Ovary (tissue), 3 donors: ENCODE results near the gene RSPH6A.

Source experiments
- CTCF ChIP-seq, 3 donors: fragments of 450-650 bp in 2 of 3; fragments of 200-600 bp in 1 of 3; IDR thresholded peaks; one replicate each; pipeline versions ENCODE4 v1.5.1 to v1.8.0; 2016 to 2022; ENCODE audit warnings: antibody characterized with exemption in 3 of 3, mild to moderate bottlenecking in 1 of 3
- POLR2A ChIP-seq: fragments of 450-650 bp; IDR thresholded peaks from one replicate; pipeline ENCODE4 v1.6.1; 2017; ENCODE audit warnings: antibody characterized with exemption, mild to moderate bottlenecking, moderate library complexity
- donor health status: DM: no; HTN: no; CAD: no.

- TF ChIP-seq CTCF (IDR thresholded peaks at IDR 0.05) = no peak
- no peak for TF ChIP-seq POLR2A
Measured at GRCh38 chr19:45753548-45753947, 61.6 kb downstream of the RSPH6A start.
